Retina (tissue), 1 donor: ENCODE results near the gene PPP1R9A.
"Not testable (repeated sequence)": the region's sequence is repeated elsewhere in the genome, so short reads cannot be mapped to it uniquely, and the experiment has no call there.

Experiments
- DNase-seq: peaks from one replicate; pipeline ENCODE4 v3.0.0-alpha.2; 2016

Gene PPP1R9A

GRCh38 chr7:94980418-94981142 is 73.2 kb downstream of the PPP1R9A start:
- DNase-seq = no peak

GRCh38 chr7:94995921-94996320 is 88.5 kb downstream of the PPP1R9A start:
- no peak for DNase-seq

- no peak for DNase-seq
Observed at GRCh38 chr7:94996369-94996768, 89.0 kb downstream of the PPP1R9A start.

- DNase-seq = no peak
Observed at GRCh38 chr7:94997547-94997946, 90.2 kb downstream of the PPP1R9A start.

- DNase-seq = no peak
Observed at GRCh38 chr7:94998266-94999068, 91.1 kb downstream of the PPP1R9A start.

GRCh38 chr7:94999069-94999351 is 91.6 kb downstream of the PPP1R9A start:
- DNase-seq = no peak

GRCh38 chr7:94999601-95000000 is 92.2 kb downstream of the PPP1R9A start:
- DNase-seq = not testable (repeated sequence)

- no peak for DNase-seq
Observed at GRCh38 chr7:95001258-95001657, 93.9 kb downstream of the PPP1R9A start.

- DNase-seq = no peak
Observed at GRCh38 chr7:95001815-95002561, 94.6 kb downstream of the PPP1R9A start.

GRCh38 chr7:95002775-95003174 is 95.4 kb downstream of the PPP1R9A start:
- no peak for DNase-seq

GRCh38 chr7:95004618-95005247 is 97.3 kb downstream of the PPP1R9A start:
- DNase-seq = no peak

- DNase-seq = no peak
Observed at GRCh38 chr7:95006010-95006409, 98.6 kb downstream of the PPP1R9A start.

GRCh38 chr7:95008773-95009172 is 101.4 kb downstream of the PPP1R9A start:
- DNase-seq = not testable (repeated sequence)

GRCh38 chr7:95011146-95011928 is 103.9 kb downstream of the PPP1R9A start:
- DNase-seq = no peak

- no peak for DNase-seq
Observed at GRCh38 chr7:95011995-95012394, 104.6 kb downstream of the PPP1R9A start.

GRCh38 chr7:95018021-95018420 is 110.6 kb downstream of the PPP1R9A start:
- no peak for DNase-seq

GRCh38 chr7:95026018-95026417 is 118.6 kb downstream of the PPP1R9A start:
- no peak for DNase-seq

GRCh38 chr7:95026421-95027072 is 119.2 kb downstream of the PPP1R9A start:
- DNase-seq = no peak

- DNase-seq = no peak
Observed at GRCh38 chr7:95027234-95027872, 120.0 kb downstream of the PPP1R9A start.

GRCh38 chr7:95028683-95029082 is 121.3 kb downstream of the PPP1R9A start:
- DNase-seq = no peak

- DNase-seq = no peak
Observed at GRCh38 chr7:95035295-95035694, 127.9 kb downstream of the PPP1R9A start.
